HG03064 (cell line): ENCODE results near the gene CEACAM3.

Experiments
- ATAC-seq: cut with Tn5 transposase; IDR thresholded peaks from one replicate; pipeline ENCODE4 v1.9.1; 2021; ENCODE audit warnings: low read depth; ENCODE audit not compliant: unreplicated experiment

Gene CEACAM3

GRCh38 chr19:41792513-41793413 lies 3.6 kb upstream of the CEACAM3 start:
- ATAC-seq, result no peak

GRCh38 chr19:41793414-41793727 lies 3.0 kb upstream of the CEACAM3 start:
- no peak for ATAC-seq

GRCh38 chr19:41795031-41795461 lies 1.3 kb upstream of the CEACAM3 start:
- no peak for ATAC-seq

- no peak for ATAC-seq
These were observed 514 bp downstream of the CEACAM3 start for GRCh38 chr19:41796901-41797300.

GRCh38 chr19:41799444-41800000 lies 3.1 kb downstream of the CEACAM3 start:
- ATAC-seq, result no peak

GRCh38 chr19:41801031-41801430 lies 4.6 kb downstream of the CEACAM3 start:
- ATAC-seq, result no peak

GRCh38 chr19:41801792-41802211 lies 5.4 kb downstream of the CEACAM3 start:
- ATAC-seq, result no peak

GRCh38 chr19:41802770-41803169 lies 6.4 kb downstream of the CEACAM3 start:
- no peak for ATAC-seq

GRCh38 chr19:41804336-41804735 lies 7.9 kb downstream of the CEACAM3 start:
- no peak for ATAC-seq

GRCh38 chr19:41807176-41807575 lies 10.8 kb downstream of the CEACAM3 start:
- ATAC-seq, result no peak

GRCh38 chr19:41808663-41809566 lies 12.5 kb downstream of the CEACAM3 start:
- no peak for ATAC-seq

GRCh38 chr19:41810301-41810700 lies 13.9 kb downstream of the CEACAM3 start:
- ATAC-seq, result no peak

GRCh38 chr19:41811036-41811435 lies 14.6 kb downstream of the CEACAM3 start:
- ATAC-seq, result no peak

- ATAC-seq, result no peak
These were observed 15.6 kb downstream of the CEACAM3 start for GRCh38 chr19:41811981-41812380.

GRCh38 chr19:41813911-41814310 lies 17.5 kb downstream of the CEACAM3 start:
- ATAC-seq, result no peak

- no peak for ATAC-seq
These were observed 18.9 kb downstream of the CEACAM3 start for GRCh38 chr19:41815301-41815700.

- ATAC-seq, result no peak
These were observed 20.4 kb downstream of the CEACAM3 start for GRCh38 chr19:41816761-41817160.

GRCh38 chr19:41821003-41821735 lies 24.8 kb downstream of the CEACAM3 start:
- ATAC-seq, result no peak

GRCh38 chr19:41837981-41838708 lies 41.8 kb downstream of the CEACAM3 start:
- no peak for ATAC-seq

GRCh38 chr19:41839211-41839610 lies 42.8 kb downstream of the CEACAM3 start:
- no peak for ATAC-seq
